ENCODE measurements around the gene ALDH2. TPM values are rescaled to one million over a fixed set of nuclear protein-coding genes. Genes with fewer than 3 reads are reported as not detected.

The ALDH2 gene
- total RNA-seq, 4 donors from 2014 or later: 111 to 156 (median 130) TPM

- DNase-seq (ENCODE audit: low spot score in 2 of 2): no peak
- TF ChIP-seq CTCF (IDR thresholded peaks at IDR 0.05): no peak
- TF ChIP-seq POLR2AphosphoS5 (IDR thresholded peaks at IDR 0.05): no peak
- TF ChIP-seq EP300 (IDR thresholded peaks at IDR 0.05): no peak
- TF ChIP-seq POLR2A (IDR thresholded peaks at IDR 0.05): no peak
- Histone ChIP-seq H3K4me1 (no peaks in the 10 kb centered on the region), H3K4me3 (no peak overlapping the region), H3K27me3 (no peaks in the 10 kb centered on the region), H3K36me3 (peaks cover 84% of the 10 kb centered on the region), H3K27ac (no peak overlapping the region), H3K9me3 (no peaks in the 10 kb centered on the region)
- WGBS: 84% methylated on average over 11 of the region's 11 CpGs
These were observed 23.0 kb downstream of the ALDH2 start for GRCh38 chr12:111789779-111790178.

- H3K36me3 ChIP-seq: peaks cover 86% of the 10 kb centered on the region
- TF ChIP-seq POLR2A (IDR thresholded peaks at IDR 0.05) (no peak), EP300 (IDR thresholded peaks at IDR 0.05) (no peak), POLR2AphosphoS5 (IDR thresholded peaks at IDR 0.05) (no peak), CTCF (IDR thresholded peaks at IDR 0.05) (no peak)
- H3K9me3 ChIP-seq: no peaks in the 10 kb centered on the region
- no peaks in the 10 kb centered on the region for H3K4me1 ChIP-seq
- H3K4me3 ChIP-seq: no peak overlapping the region
- H3K27me3 ChIP-seq: no peaks in the 10 kb centered on the region
- WGBS: 90% methylated on average over 3 of the region's 8 CpGs
- H3K27ac ChIP-seq: no peak overlapping the region
- no peak for DNase-seq (ENCODE audit: low spot score in 2 of 2)
These were observed 24.8 kb downstream of the ALDH2 start for GRCh38 chr12:111791507-111791906.

- Histone ChIP-seq H3K4me1 (no peaks in the 10 kb centered on the region), H3K9me3 (no peaks in the 10 kb centered on the region), H3K27ac (no peak overlapping the region), H3K36me3 (peaks cover 86% of the 10 kb centered on the region), H3K4me3 (no peak overlapping the region), H3K27me3 (no peaks in the 10 kb centered on the region)
- no peak for DNase-seq (ENCODE audit: low spot score in 2 of 2)
- no peak for TF ChIP-seq EP300 (IDR thresholded peaks at IDR 0.05)
- no peak for TF ChIP-seq CTCF (IDR thresholded peaks at IDR 0.05)
- TF ChIP-seq POLR2AphosphoS5 (IDR thresholded peaks at IDR 0.05): no peak
- no peak for TF ChIP-seq POLR2A (IDR thresholded peaks at IDR 0.05)
- 86% methylated on average over 18 of the region's 27 CpGs for WGBS
These were observed 25.6 kb downstream of the ALDH2 start for GRCh38 chr12:111792155-111792855.

GRCh38 chr12:111792856-111793235 is 26.1 kb downstream of the ALDH2 start:
- Histone ChIP-seq H3K4me1 (no peaks in the 10 kb centered on the region), H3K4me3 (no peak overlapping the region), H3K36me3 (peaks cover 88% of the 10 kb centered on the region), H3K27me3 (no peaks in the 10 kb centered on the region), H3K9me3 (no peaks in the 10 kb centered on the region), H3K27ac (no peak overlapping the region)
- WGBS: 80% methylated on average over 3 of the region's 3 CpGs
- no peak for DNase-seq (ENCODE audit: low spot score in 2 of 2)
- no peak for TF ChIP-seq POLR2A (IDR thresholded peaks at IDR 0.05)
- no peak for TF ChIP-seq CTCF (IDR thresholded peaks at IDR 0.05)
- TF ChIP-seq POLR2AphosphoS5 (IDR thresholded peaks at IDR 0.05): no peak
- no peak for TF ChIP-seq EP300 (IDR thresholded peaks at IDR 0.05)

- 86% methylated on average over 4 of the region's 4 CpGs for WGBS
- Histone ChIP-seq H3K27me3 (no peaks in the 10 kb centered on the region), H3K9me3 (no peaks in the 10 kb centered on the region), H3K36me3 (peaks cover 95% of the 10 kb centered on the region), H3K4me3 (no peak overlapping the region), H3K27ac (no peak overlapping the region), H3K4me1 (no peaks in the 10 kb centered on the region)
- no peak for DNase-seq (ENCODE audit: low spot score in 2 of 2)
- TF ChIP-seq CTCF (IDR thresholded peaks at IDR 0.05) (no peak), POLR2AphosphoS5 (IDR thresholded peaks at IDR 0.05) (no peak), EP300 (IDR thresholded peaks at IDR 0.05) (no peak), POLR2A (IDR thresholded peaks at IDR 0.05) (no peak)
These were observed 31.4 kb downstream of the ALDH2 start for GRCh38 chr12:111798182-111798581.
